HCT116 (cell line): ENCODE results near the gene TEX29. TPM values are rescaled to one million over a fixed set of nuclear protein-coding genes. Genes with fewer than 3 reads are reported as not detected.

ENCODE experiments used
- ATAC-seq: fragments of 200-7000 bp; cut with Tn5 transposase; 2 replicates; pipeline ENCODE4 v1.9.1; 2020; ENCODE audit warnings: mild to moderate bottlenecking, moderate library complexity
- BruUV-seq: library from RNA; stranded (reverse); fragments of 400-500 nt; replicated peaks from 2 replicates; lab custom pipeline; 2021; lab: Mats Ljungman, UMichigan
- CTCF ChIA-PET: fragments of 300-600 bp; sonication (Branson Sonifier 250); formaldehyde crosslinking; loops from one replicate; lab custom pipeline; 2021; ENCODE audit warnings: antibody characterized with exemption; lab: Charles Lee
- POLR2A ChIA-PET: fragments of 300-600, 350-600 bp; sonication (Branson Sonifier 250); formaldehyde crosslinking; loops from one replicate; lab custom pipeline; 2021; ENCODE audit warnings: antibody characterized with exemption; lab: Charles Lee
- RAD21 ChIA-PET, 2 experiments: fragments of 300-600 bp; sonication (Branson Sonifier 250); formaldehyde crosslinking; loops; one replicate each; lab custom pipeline; 2023; ENCODE audit warnings: low total read pairs in 2 of 2; ENCODE audit not compliant: uncharacterized antibody in 2 of 2, unreplicated experiment in 2 of 2, low non-redundant PET in 1 of 2; lab: Charles Lee
- DNase-seq: peaks from one replicate; pipeline ENCODE4 v3.0.0-alpha.2; 2010; ENCODE audit warnings: low read depth, low spot score
- H2AFZ ChIP-seq: fragments of 200-600 bp; shearing (Covaris generic), sonication (generic); 2 replicates; pipeline ENCODE4 v1.6.1; 2017; ENCODE audit warnings: low read depth, mixed run types, mixed read lengths, antibody characterized with exemption, low read length; ENCODE audit not compliant: poor library complexity, severe bottlenecking
- H3K27ac ChIP-seq: 2 replicates; pipeline ENCODE4 v1.5.1; 2012; ENCODE audit warnings: low read depth, low read length
- H3K27me3 ChIP-seq: fragments of 200-600 bp; sonication (generic); 2 replicates; pipeline ENCODE4 v1.6.1; 2016; ENCODE audit warnings: mixed run types, low read length, mixed read lengths; ENCODE audit not compliant: insufficient read depth
- H3K36me3 ChIP-seq, 2 experiments: fragments of 200-500 bp in 1 of 2; fragments of 200-600 bp in 1 of 2; sonication (Bioruptor generic) in 1 of 2; sonication (generic) in 1 of 2; 2 replicates each; pipeline versions ENCODE4 v1.5.1 to v1.6.1; 2014 to 2016; ENCODE audit warnings: low read length in 2 of 2, inconsistent platforms in 1 of 2, mixed read lengths in 1 of 2, mixed run types in 1 of 2; ENCODE audit not compliant: insufficient read depth in 2 of 2, control insufficient read depth in 1 of 2
- H3K4me1 ChIP-seq, 2 experiments: fragments of 200-600 bp in 1 of 2; sonication (generic) in 1 of 2; 2 replicates each; pipeline versions ENCODE4 v1.5.1 to v1.6.1; 2012 to 2017; ENCODE audit warnings: low read length in 2 of 2, inconsistent platforms in 1 of 2, mild to moderate bottlenecking in 1 of 2, mixed read lengths in 1 of 2, mixed run types in 1 of 2, moderate library complexity in 1 of 2; ENCODE audit not compliant: insufficient read depth in 2 of 2, control insufficient read depth in 1 of 2
- H3K4me2 ChIP-seq: fragments of 200-600 bp; sonication (generic); 2 replicates; pipeline ENCODE4 v1.6.1; 2017; ENCODE audit warnings: mixed run types, low read length, mixed read lengths
- H3K4me3 ChIP-seq, 2 experiments: fragments of 200-600 bp in 1 of 2; sonication (generic) in 1 of 2; replicated peaks in 1 of 2; 2 replicates each; pipeline ENCODE4 v1.5.1; 2011 to 2016; ENCODE audit warnings: low read length in 2 of 2, control low read depth in 1 of 2, low read depth in 1 of 2, mild to moderate bottlenecking in 1 of 2, mixed read lengths in 1 of 2, mixed run types in 1 of 2
- H3K79me2 ChIP-seq: fragments of 200-600 bp; sonication (generic); 2 replicates; pipeline ENCODE4 v1.6.1; 2017; ENCODE audit warnings: mild to moderate bottlenecking, mixed run types, low read length, moderate library complexity, mixed read lengths; ENCODE audit not compliant: insufficient read depth
- H3K9ac ChIP-seq: fragments of 200-600 bp; sonication (generic); 2 replicates; pipeline ENCODE4 v1.6.1; 2016; ENCODE audit warnings: low read length, mixed read lengths
- H3K9me2 ChIP-seq: fragments of 200-600 bp; sonication (generic), shearing (Covaris generic); 2 replicates; pipeline ENCODE4 v1.6.1; 2017; ENCODE audit warnings: mixed run types, mild to moderate bottlenecking, moderate library complexity; ENCODE audit not compliant: insufficient read depth
- H3K9me3 ChIP-seq, 2 experiments: fragments of 200-500 bp in 1 of 2; fragments of 200-600 bp in 1 of 2; sonication (Bioruptor generic) in 1 of 2; sonication (generic) in 1 of 2; 2 replicates each; pipeline ENCODE4 v1.6.1; 2014 to 2017; ENCODE audit warnings: low read length in 2 of 2, mixed read lengths in 2 of 2, inconsistent platforms in 1 of 2, low read depth in 1 of 2, mild to moderate bottlenecking in 1 of 2, mixed run types in 1 of 2, moderate library complexity in 1 of 2; ENCODE audit not compliant: control insufficient read depth in 1 of 2, insufficient read depth in 1 of 2
- H4K20me1 ChIP-seq: fragments of 200-600 bp; sonication (generic), shearing (Covaris generic); 2 replicates; pipeline ENCODE4 v1.6.1; 2017; ENCODE audit warnings: mixed run types, mild to moderate bottlenecking, moderate library complexity; ENCODE audit not compliant: insufficient read depth
- ATF3 ChIP-seq: IDR thresholded peaks from 2 replicates; pipeline ENCODE4 v1.6.1; 2012
- CBX3 ChIP-seq: IDR thresholded peaks from 2 replicates; pipeline ENCODE4 v1.6.1; 2012; ENCODE audit warnings: low read depth
- CEBPB ChIP-seq: IDR thresholded peaks from 2 replicates; pipeline ENCODE4 v1.6.1; 2012; ENCODE audit warnings: low read depth
- CTCF ChIP-seq, 3 experiments: fragments of 200-600 bp in 1 of 3; sonication (generic) in 1 of 3; IDR thresholded peaks in 2 of 3; conservative IDR thresholded peaks in 1 of 3; 2 replicates each; pipeline ENCODE4 v1.5.1; 2012 to 2017; ENCODE audit warnings: low read depth in 2 of 3, low read length in 2 of 3, antibody characterized with exemption in 1 of 3, borderline replicate concordance in 1 of 3, control low read depth in 1 of 3, mild to moderate bottlenecking in 1 of 3, mixed read lengths in 1 of 3, mixed run types in 1 of 3, moderate library complexity in 1 of 3; ENCODE audit not compliant: insufficient read depth in 1 of 3
- EZH2 ChIP-seq: fragments of 200-600 bp; sonication (generic); IDR thresholded peaks from 2 replicates; pipeline ENCODE4 v1.6.1; 2017; ENCODE audit warnings: antibody characterized with exemption, mixed run types
- EZH2phosphoT487 ChIP-seq: fragments of 200-600 bp; IDR thresholded peaks from 2 replicates; pipeline ENCODE4 v1.6.1; 2018; ENCODE audit warnings: antibody characterized with exemption, borderline replicate concordance
- JUND ChIP-seq: IDR thresholded peaks from 2 replicates; pipeline ENCODE4 v1.6.1; 2012
- POLR2A ChIP-seq: IDR thresholded peaks from 2 replicates; pipeline ENCODE4 v1.7.0; 2011; ENCODE audit warnings: borderline replicate concordance; ENCODE audit not compliant: insufficient read depth, insufficient read length; ENCODE audit errors: extremely low read depth
- RAD21 ChIP-seq: IDR thresholded peaks from 2 replicates; pipeline ENCODE4 v1.6.1; 2012; ENCODE audit warnings: low read depth, mild to moderate bottlenecking
- REST ChIP-seq: IDR thresholded peaks from 2 replicates; pipeline ENCODE4 v1.6.1; 2012; ENCODE audit warnings: low read depth
- SIN3A ChIP-seq: IDR thresholded peaks from 2 replicates; pipeline ENCODE4 v1.6.1; 2012; ENCODE audit warnings: low read depth
- SP1 ChIP-seq: IDR thresholded peaks from 2 replicates; pipeline ENCODE4 v1.6.1; 2012; ENCODE audit warnings: low read depth
- TCF7L2 ChIP-seq: IDR thresholded peaks from 2 replicates; pipeline ENCODE4 v1.7.0; 2011; ENCODE audit warnings: borderline replicate concordance, inconsistent platforms; ENCODE audit not compliant: insufficient read depth, insufficient read length; ENCODE audit errors: extremely low read depth
- YY1 ChIP-seq: IDR thresholded peaks from 2 replicates; pipeline ENCODE4 v1.6.1; 2011; ENCODE audit warnings: low read length, low read depth, moderate library complexity, mild to moderate bottlenecking; ENCODE audit not compliant: insufficient replicate concordance; ENCODE audit errors: extremely low read depth
- ZBTB33 ChIP-seq: IDR thresholded peaks from 2 replicates; pipeline ENCODE4 v1.6.1; 2011; ENCODE audit warnings: mild to moderate bottlenecking, low read length, moderate library complexity; ENCODE audit not compliant: insufficient replicate concordance; ENCODE audit errors: extremely low read depth
- ZFX ChIP-seq: fragments of 450-650 bp; IDR thresholded peaks from 2 replicates; pipeline ENCODE4 v1.6.1; 2017
- ZNF274 ChIP-seq: fragments of 200-500 bp; sonication (Bioruptor generic); IDR thresholded peaks from 2 replicates; pipeline ENCODE4 v1.6.1; 2014; ENCODE audit warnings: mild to moderate bottlenecking, low read depth, low read length, inconsistent platforms
- intact Hi-C: fragments of 100-400 bp; cut with micrococcal nuclease; formaldehyde crosslinking; loops from 2 replicates; pipeline ENCODE4 v1.10.0; 2022
- total RNA-seq: library from RNA; stranded (reverse); gene quantifications from one replicate; pipeline ENCODE4 v1.2.1, GENCODE V29; 2021; ENCODE audit not compliant: unreplicated experiment
- TF ChIP-seq, protein P1 (sequence below): IDR thresholded peaks from 2 replicates; pipeline ENCODE4 v1.6.1; 2012

TEX29 gene
- total RNA-seq, 1 experiment from 2014 or later: not detected

- DNase-seq (no peak), ATAC-seq (no peak)
- Histone ChIP-seq H2AFZ (no peak overlapping the region), H3K4me3 (no peak overlapping the region), H3K4me1 (no peaks in the 10 kb centered on the region), H3K79me2 (no peaks in the 10 kb centered on the region), H3K27me3 (peaks cover 7% of the 10 kb centered on the region; the same call in 1 of the 2 replicates), H3K9me3 (no peaks in the 10 kb centered on the region), H3K9ac (no peak overlapping the region), H4K20me1 (no peaks in the 10 kb centered on the region), H3K4me2 (no peak overlapping the region), H3K27ac (no peak overlapping the region), H3K9me2 (no peaks in the 10 kb centered on the region), H3K36me3 (no peaks in the 10 kb centered on the region)
- intact Hi-C loops: no loop called here
- ChIA-PET RAD21 (no interaction called here), POLR2A (no interaction called here)
- BruUV-seq: no TSS peak
- TF ChIP-seq CEBPB (no peak), POLR2A (no peak), YY1 (no peak), CTCF (IDR thresholded peaks at IDR 0.05 in 2 of 3, conservative IDR thresholded peaks at IDR 0.05 in 1 of 3; ENCODE audit: borderline replicate concordance in 1 of 3, insufficient read depth in 1 of 3, low read depth in 2 of 3, low read length in 2 of 3) (no peak), SIN3A (no peak), TCF7L2 (no peak), JUND (no peak), REST (no peak), RAD21 (no peak), EZH2 (no peak), EZH2phosphoT487 (no peak), SP1 (no peak), ATF3 (no peak), ZBTB33 (no peak), ZNF274 (no peak), CBX3 (no peak), ZFX (no peak)
- TF ChIP-seq, protein P1, sequence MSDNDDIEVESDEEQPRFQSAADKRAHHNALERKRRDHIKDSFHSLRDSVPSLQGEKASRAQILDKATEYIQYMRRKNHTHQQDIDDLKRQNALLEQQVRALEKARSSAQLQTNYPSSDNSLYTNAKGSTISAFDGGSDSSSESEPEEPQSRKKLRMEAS: no peak
- TF ChIP-seq, all 23 proteins: peak for 0
- CTCF ChIA-PET: no interaction called here
Measured at GRCh38 chr13:111370570-111371535, 50.4 kb downstream of the TEX29 start.
